Mesothelial cell of epicardium (in vitro differentiated cells): Measurements from ENCODE around the gene CEP85. TPM values are rescaled to one million over a fixed set of nuclear protein-coding genes. Genes with fewer than 3 reads are reported as not detected.

Source experiments
- DNase-seq, 2 experiments: peaks; one replicate each; pipeline ENCODE4 v3.0.0; 2021; ENCODE audit warnings: low spot score in 2 of 2; ENCODE audit not compliant: unreplicated experiment in 2 of 2
- H3K27ac Mint-ChIP-seq: 2 replicates; pipeline ENCODE4 v1.8.0; 2021; ENCODE audit warnings: mixed read lengths
- H3K27me3 Mint-ChIP-seq: 2 replicates; pipeline ENCODE4 v1.8.0; 2021; ENCODE audit warnings: low read depth, mixed read lengths
- H3K36me3 Mint-ChIP-seq: 2 replicates; pipeline ENCODE4 v1.8.0; 2021; ENCODE audit warnings: mixed read lengths
- H3K4me1 Mint-ChIP-seq: 2 replicates; pipeline ENCODE4 v1.8.0; 2021; ENCODE audit warnings: mixed read lengths
- H3K4me3 Mint-ChIP-seq: 2 replicates; pipeline ENCODE4 v1.8.0; 2021; ENCODE audit warnings: mild to moderate bottlenecking, moderate library complexity, mixed read lengths
- H3K9me3 Mint-ChIP-seq: 2 replicates; pipeline ENCODE4 v1.8.0; 2021; ENCODE audit warnings: mixed read lengths
- total RNA-seq: library from RNA; stranded (reverse); gene quantifications from 3 replicates; pipeline ENCODE4 v1.2.1, GENCODE V29; 2021
- TF ChIP-seq, protein P1 (sequence below): fragments of 200-600 bp; sonication (generic); IDR thresholded peaks from one replicate; pipeline ENCODE4 v1.5.0; 2021; ENCODE audit warnings: antibody characterized with exemption; ENCODE audit not compliant: unreplicated experiment

Gene CEP85
- total RNA-seq, 1 donor from 2014 or later: 20.3 TPM

GRCh38 chr1:26252718-26253117, 18.7 kb downstream of the CEP85 start:
- H3K36me3 Mint-ChIP-seq: peaks cover 32% of the 10 kb centered on the region
- DNase-seq: no peak
- TF ChIP-seq, protein P1, sequence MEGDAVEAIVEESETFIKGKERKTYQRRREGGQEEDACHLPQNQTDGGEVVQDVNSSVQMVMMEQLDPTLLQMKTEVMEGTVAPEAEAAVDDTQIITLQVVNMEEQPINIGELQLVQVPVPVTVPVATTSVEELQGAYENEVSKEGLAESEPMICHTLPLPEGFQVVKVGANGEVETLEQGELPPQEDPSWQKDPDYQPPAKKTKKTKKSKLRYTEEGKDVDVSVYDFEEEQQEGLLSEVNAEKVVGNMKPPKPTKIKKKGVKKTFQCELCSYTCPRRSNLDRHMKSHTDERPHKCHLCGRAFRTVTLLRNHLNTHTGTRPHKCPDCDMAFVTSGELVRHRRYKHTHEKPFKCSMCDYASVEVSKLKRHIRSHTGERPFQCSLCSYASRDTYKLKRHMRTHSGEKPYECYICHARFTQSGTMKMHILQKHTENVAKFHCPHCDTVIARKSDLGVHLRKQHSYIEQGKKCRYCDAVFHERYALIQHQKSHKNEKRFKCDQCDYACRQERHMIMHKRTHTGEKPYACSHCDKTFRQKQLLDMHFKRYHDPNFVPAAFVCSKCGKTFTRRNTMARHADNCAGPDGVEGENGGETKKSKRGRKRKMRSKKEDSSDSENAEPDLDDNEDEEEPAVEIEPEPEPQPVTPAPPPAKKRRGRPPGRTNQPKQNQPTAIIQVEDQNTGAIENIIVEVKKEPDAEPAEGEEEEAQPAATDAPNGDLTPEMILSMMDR: no peak
- no peak overlapping the region for H3K4me3 Mint-ChIP-seq
- H3K9me3 Mint-ChIP-seq: peaks cover 3% of the 10 kb centered on the region
- no peaks in the 10 kb centered on the region for H3K4me1 Mint-ChIP-seq
- no peak overlapping the region for H3K27ac Mint-ChIP-seq
- no peaks in the 10 kb centered on the region for H3K27me3 Mint-ChIP-seq

GRCh38 chr1:26254404-26254803, 20.4 kb downstream of the CEP85 start:
- Mint-ChIP-seq H3K4me3 (no peak overlapping the region), H3K9me3 (peaks cover 2% of the 10 kb centered on the region), H3K27me3 (no peaks in the 10 kb centered on the region), H3K27ac (no peak overlapping the region), H3K36me3 (peaks cover 40% of the 10 kb centered on the region), H3K4me1 (no peaks in the 10 kb centered on the region)
- no peak for DNase-seq
- TF ChIP-seq, protein P1: no peak

- TF ChIP-seq, protein P1: no peak
- no peak overlapping the region for H3K4me3 Mint-ChIP-seq
- H3K4me1 Mint-ChIP-seq: no peaks in the 10 kb centered on the region
- peaks cover 44% of the 10 kb centered on the region for H3K36me3 Mint-ChIP-seq
- H3K27ac Mint-ChIP-seq: no peak overlapping the region
- no peaks in the 10 kb centered on the region for H3K9me3 Mint-ChIP-seq
- no peaks in the 10 kb centered on the region for H3K27me3 Mint-ChIP-seq
- DNase-seq: no peak
Measured at GRCh38 chr1:26257222-26257621, 23.2 kb downstream of the CEP85 start.

DNA sequence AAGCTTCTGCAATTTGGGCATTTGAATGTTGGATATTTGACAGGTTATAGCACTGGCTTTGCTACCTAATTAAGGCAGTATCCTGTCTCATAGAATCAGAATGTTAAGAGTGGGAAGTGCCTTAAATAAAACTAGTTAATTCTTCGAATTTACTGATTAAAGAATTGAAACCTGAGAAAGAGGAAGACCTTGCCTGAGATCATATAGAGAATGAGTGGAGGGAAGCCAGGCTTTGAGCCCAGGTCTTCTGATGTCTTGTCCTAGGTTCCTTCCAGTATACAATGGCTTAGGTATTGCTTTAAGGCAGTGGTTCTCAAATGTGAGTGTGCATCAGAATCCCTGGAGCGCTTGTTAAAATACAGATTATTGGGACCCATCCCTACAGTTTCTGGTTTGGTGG, 25.0 kb downstream of the CEP85 start:
- Mint-ChIP-seq H3K4me1 (no peaks in the 10 kb centered on the region), H3K27ac (no peak overlapping the region), H3K9me3 (no peaks in the 10 kb centered on the region), H3K4me3 (no peak overlapping the region), H3K36me3 (peaks cover 47% of the 10 kb centered on the region), H3K27me3 (no peaks in the 10 kb centered on the region)
- TF ChIP-seq, protein P1: no peak
- no peak for DNase-seq

DNA sequence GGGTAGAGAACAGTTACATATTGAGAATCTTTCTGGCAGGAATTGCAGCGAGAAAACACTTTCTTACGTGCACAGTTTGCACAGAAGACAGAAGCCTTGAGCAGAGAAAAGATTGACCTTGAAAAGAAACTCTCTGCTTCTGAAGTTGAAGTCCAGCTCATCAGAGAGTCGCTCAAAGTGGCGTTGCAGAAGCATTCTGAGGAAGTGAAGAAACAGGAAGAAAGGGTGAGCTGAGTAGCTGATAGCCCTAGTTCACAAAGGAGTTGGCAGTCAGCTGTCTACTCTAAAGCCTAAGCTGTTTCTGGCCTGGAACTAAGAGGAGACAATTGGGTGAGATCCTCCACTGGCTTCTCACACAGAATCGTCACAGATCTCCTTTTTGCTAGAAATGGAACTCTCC, 25.6 kb downstream of the CEP85 start:
- Mint-ChIP-seq H3K27me3 (no peaks in the 10 kb centered on the region), H3K36me3 (peaks cover 47% of the 10 kb centered on the region), H3K4me3 (no peak overlapping the region), H3K9me3 (no peaks in the 10 kb centered on the region), H3K27ac (no peak overlapping the region), H3K4me1 (no peaks in the 10 kb centered on the region)
- DNase-seq: no peak
- TF ChIP-seq, protein P1: no peak

GRCh38 chr1:26263212-26263611, 29.2 kb downstream of the CEP85 start:
- Mint-ChIP-seq H3K9me3 (peaks cover 2% of the 10 kb centered on the region), H3K4me3 (no peak overlapping the region), H3K27me3 (no peaks in the 10 kb centered on the region), H3K27ac (no peak overlapping the region), H3K36me3 (peaks cover 48% of the 10 kb centered on the region), H3K4me1 (no peaks in the 10 kb centered on the region)
- TF ChIP-seq, protein P1: no peak
- DNase-seq: no peak
